Measurements from ENCODE around the gene SPATA32.

The SPATA32 gene

GRCh38 chr17:45293413-45294211 lies 31.7 kb upstream of the SPATA32 start:
- H3K27ac ChIP-seq, result peak overlapping the region; percentile 80
- TF ChIP-seq, protein P1, sequence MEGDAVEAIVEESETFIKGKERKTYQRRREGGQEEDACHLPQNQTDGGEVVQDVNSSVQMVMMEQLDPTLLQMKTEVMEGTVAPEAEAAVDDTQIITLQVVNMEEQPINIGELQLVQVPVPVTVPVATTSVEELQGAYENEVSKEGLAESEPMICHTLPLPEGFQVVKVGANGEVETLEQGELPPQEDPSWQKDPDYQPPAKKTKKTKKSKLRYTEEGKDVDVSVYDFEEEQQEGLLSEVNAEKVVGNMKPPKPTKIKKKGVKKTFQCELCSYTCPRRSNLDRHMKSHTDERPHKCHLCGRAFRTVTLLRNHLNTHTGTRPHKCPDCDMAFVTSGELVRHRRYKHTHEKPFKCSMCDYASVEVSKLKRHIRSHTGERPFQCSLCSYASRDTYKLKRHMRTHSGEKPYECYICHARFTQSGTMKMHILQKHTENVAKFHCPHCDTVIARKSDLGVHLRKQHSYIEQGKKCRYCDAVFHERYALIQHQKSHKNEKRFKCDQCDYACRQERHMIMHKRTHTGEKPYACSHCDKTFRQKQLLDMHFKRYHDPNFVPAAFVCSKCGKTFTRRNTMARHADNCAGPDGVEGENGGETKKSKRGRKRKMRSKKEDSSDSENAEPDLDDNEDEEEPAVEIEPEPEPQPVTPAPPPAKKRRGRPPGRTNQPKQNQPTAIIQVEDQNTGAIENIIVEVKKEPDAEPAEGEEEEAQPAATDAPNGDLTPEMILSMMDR (conservative IDR thresholded peaks at IDR 0.05), result no peak

- peak overlapping the region; percentile 80 for H3K27ac ChIP-seq
- TF ChIP-seq, protein P1 (conservative IDR thresholded peaks at IDR 0.05), result no peak
Measured at GRCh38 chr17:45292696-45293412, 31.0 kb upstream of the SPATA32 start.

DNA sequence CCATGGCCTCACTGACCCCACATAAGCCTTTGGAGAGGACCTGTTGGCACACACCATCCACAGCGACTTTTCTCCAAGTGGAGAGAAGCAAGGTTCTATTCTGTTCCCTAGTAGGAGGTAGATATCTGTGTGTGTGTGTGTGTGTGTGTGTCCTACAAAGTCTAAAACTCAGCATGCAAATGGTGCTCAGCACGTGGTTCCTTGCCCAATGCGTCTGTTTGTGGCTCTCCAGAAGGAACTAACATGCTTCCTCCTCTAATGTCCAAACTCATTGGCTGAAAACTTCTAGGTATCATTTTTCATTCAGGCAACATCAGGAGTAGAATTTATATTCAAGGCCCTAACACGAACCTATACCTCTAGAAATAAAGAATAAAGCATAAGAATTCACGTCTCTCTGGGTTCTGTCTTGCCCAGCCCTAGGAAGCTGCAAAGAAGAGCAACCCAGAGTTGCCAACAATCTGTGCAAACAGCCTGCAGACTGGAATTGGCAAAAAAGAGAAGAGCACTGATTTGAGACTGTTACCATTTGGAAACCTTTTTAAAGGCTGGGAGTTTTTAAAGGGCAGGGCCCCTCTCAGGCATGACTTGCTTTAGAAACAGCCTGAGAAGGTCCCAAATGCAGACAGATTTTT lies 29.4 kb upstream of the SPATA32 start:
- TF ChIP-seq, protein P1 (conservative IDR thresholded peaks at IDR 0.05), result no peak
- no peak overlapping the region for H3K27ac ChIP-seq

DNA sequence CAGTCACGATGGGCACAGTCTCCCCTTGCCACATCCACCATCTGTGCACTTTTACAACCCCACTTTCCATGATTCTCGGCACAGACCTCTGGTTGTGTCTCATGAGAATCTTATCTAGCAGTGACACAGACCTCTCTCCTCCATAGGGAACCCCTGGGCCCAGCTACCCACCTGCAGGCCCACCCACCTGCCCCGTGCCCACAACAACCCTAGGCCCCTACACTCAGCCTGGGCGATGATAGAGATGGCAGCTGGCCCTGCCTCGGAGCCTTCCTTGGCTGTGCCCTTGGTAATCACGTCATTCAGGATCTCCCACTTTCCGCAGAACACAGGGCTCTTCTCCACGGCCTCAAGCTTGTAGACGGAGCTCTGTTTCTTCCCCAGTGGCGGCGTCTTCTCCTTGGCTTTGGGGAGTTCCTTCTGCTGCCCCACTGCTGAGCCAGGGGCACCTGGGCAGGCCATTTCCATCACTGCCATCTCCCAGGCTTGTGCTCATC lies 28.4 kb upstream of the SPATA32 start:
- H3K27ac ChIP-seq, result no peak overlapping the region
- TF ChIP-seq, protein P1 (conservative IDR thresholded peaks at IDR 0.05), result no peak

DNA sequence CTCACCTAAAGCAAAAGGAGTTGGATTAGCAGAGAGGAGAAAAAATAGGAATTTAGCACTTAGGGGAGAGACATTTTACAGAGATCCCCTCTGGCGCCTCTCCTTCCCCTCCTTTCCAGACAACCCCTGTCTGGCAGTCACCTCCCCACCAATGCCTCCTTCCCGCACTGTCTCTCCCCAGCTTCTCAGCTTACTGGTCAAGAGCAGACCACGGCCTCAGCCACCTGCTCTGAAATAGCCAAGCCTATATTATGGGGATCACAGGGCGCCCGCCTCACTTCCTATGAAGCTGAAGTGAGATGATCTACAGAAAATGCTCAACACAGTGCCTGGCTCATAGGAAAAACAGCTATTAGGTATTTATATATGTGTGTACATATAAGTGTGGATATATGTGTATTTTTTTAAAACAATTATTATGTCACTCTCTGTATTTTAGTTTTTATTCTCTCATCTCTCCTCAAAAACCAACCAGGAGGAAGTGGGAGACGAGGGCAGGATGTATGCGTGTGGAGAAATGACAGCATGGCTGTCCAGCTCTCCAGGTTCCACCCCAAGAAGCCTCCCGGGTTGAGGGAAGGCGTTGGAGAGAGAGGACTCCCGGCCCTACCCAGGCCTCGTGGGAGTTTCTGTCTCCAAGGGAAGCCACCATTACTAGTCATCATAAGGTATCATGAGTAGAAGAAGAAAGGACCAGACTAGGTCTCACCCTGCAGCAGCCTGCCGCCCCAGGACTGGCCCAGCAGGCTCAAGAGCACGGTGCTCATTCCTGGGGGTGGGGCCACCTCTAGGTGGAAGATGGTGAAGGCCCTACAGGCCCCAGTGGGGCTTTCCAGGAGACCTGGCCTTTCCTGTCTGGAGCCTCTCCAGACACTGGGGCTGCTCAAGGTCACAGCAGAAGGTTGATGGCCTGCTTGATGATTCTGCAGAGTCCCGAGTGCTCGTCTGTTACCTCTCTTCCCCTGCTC lies 27.7 kb upstream of the SPATA32 start:
- no peak overlapping the region for H3K27ac ChIP-seq
- TF ChIP-seq, protein P1 (conservative IDR thresholded peaks at IDR 0.05), result no peak

DNA sequence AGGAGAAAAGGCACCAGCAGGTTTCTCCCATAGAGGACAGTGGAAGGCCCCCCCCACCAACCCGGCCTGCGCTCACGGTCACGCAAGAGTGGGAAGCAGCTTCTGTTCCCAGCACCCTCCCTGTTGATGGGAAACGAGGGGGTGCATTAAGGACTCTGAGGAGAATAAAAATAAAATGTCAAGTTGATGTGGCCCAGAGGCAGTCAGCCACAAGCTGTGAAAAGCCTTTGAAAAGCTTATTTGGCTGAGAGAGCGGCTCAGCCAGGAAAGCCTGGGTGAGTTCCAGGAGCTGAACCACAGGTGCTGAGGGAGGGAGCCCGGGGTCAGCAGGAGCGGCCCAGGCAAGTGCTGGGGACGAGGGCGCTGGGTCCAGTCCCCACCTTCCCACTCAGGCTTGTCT lies 26.9 kb upstream of the SPATA32 start:
- TF ChIP-seq, protein P1 (conservative IDR thresholded peaks at IDR 0.05), result no peak
- no peak overlapping the region for H3K27ac ChIP-seq

Measured in VCaP (cell line).